GM23338 (cell line): ENCODE results near the gene CSF2RB. TPM values are rescaled to one million over a fixed set of nuclear protein-coding genes. Genes with fewer than 3 reads are reported as not detected.

Experiments
- ATAC-seq: fragments of 200-7000 bp; cut with Tn5 transposase; 3 replicates; pipeline ENCODE4 v1.9.1; 2020
- DNase-seq: peaks from one replicate; pipeline ENCODE4 v3.0.0-alpha.2; 2015; ENCODE audit warnings: low spot score
- H2AFZ ChIP-seq: fragments of 200-600 bp; sonication (generic); 2 replicates; pipeline ENCODE4 v1.8.0; 2016; ENCODE audit warnings: antibody characterized with exemption, mild to moderate bottlenecking, moderate library complexity
- H3F3A ChIP-seq: fragments of 200-600 bp; sonication (generic); replicated peaks from 2 replicates; pipeline ENCODE4 v1.8.0; 2017; ENCODE audit warnings: antibody characterized with exemption, mixed run types, low read depth
- H3K27ac ChIP-seq: fragments of 200-600 bp; sonication (generic); 2 replicates; pipeline ENCODE4 v1.6.1; 2016; ENCODE audit warnings: low read depth
- H3K27me3 ChIP-seq: fragments of 200-600 bp; sonication (generic); 2 replicates; pipeline ENCODE4 v1.8.0; 2016; ENCODE audit warnings: mild to moderate bottlenecking, mixed run types, moderate library complexity; ENCODE audit not compliant: insufficient read depth
- H3K36me3 ChIP-seq: fragments of 200-600 bp; sonication (generic); 2 replicates; pipeline ENCODE4 v1.8.0; 2016; ENCODE audit warnings: mild to moderate bottlenecking; ENCODE audit not compliant: insufficient read depth
- H3K4me1 ChIP-seq: fragments of 200-600 bp; sonication (generic); 2 replicates; pipeline ENCODE4 v1.8.0; 2016; ENCODE audit warnings: mild to moderate bottlenecking, moderate library complexity; ENCODE audit not compliant: insufficient read depth
- H3K4me2 ChIP-seq: fragments of 200-600 bp; sonication (generic); 2 replicates; pipeline ENCODE4 v1.7.1; 2017; ENCODE audit warnings: mixed run types
- H3K4me3 ChIP-seq: fragments of 200-600 bp; sonication (generic); 2 replicates; pipeline ENCODE4 v1.6.1; 2016; ENCODE audit warnings: mixed run types
- H3K79me2 ChIP-seq: fragments of 200-600 bp; sonication (generic); replicated peaks from 2 replicates; pipeline ENCODE4 v1.8.0; 2017; ENCODE audit warnings: mild to moderate bottlenecking; ENCODE audit not compliant: insufficient read depth
- H3K9me2 ChIP-seq: fragments of 200-600 bp; sonication (generic); 2 replicates; pipeline ENCODE4 v1.8.0; 2017; ENCODE audit not compliant: insufficient read depth
- H4K20me1 ChIP-seq: fragments of 200-600 bp; sonication (generic); replicated peaks from 2 replicates; pipeline ENCODE4 v1.8.0; 2017; ENCODE audit warnings: mild to moderate bottlenecking; ENCODE audit not compliant: insufficient read depth
- H3K27ac Mint-ChIP-seq: 2 replicates; pipeline ENCODE4 v1.8.0; 2020; ENCODE audit warnings: inconsistent platforms, mild to moderate bottlenecking, moderate library complexity, mixed read lengths
- H3K27me3 Mint-ChIP-seq: 3 replicates; pipeline ENCODE4 v1.8.0; 2022; ENCODE audit warnings: low read depth, mild to moderate bottlenecking, moderate library complexity, mixed read lengths, inconsistent platforms; ENCODE audit not compliant: insufficient read depth, poor library complexity
- H3K36me3 Mint-ChIP-seq: 3 replicates; pipeline ENCODE4 v1.8.0; 2021; ENCODE audit warnings: low read depth, mild to moderate bottlenecking, inconsistent platforms, moderate library complexity, mixed read lengths
- H3K4me1 Mint-ChIP-seq: 3 replicates; pipeline ENCODE4 v1.8.0; 2020; ENCODE audit warnings: mild to moderate bottlenecking, inconsistent platforms, mixed read lengths
- H3K4me3 Mint-ChIP-seq: 3 replicates; pipeline ENCODE4 v1.8.0; 2021; ENCODE audit warnings: moderate library complexity, mild to moderate bottlenecking, inconsistent platforms, mixed read lengths
- H3K9me3 Mint-ChIP-seq: 3 replicates; pipeline ENCODE4 v1.8.0; 2020; ENCODE audit warnings: moderate library complexity, mild to moderate bottlenecking, inconsistent platforms, mixed read lengths
- CREB1 ChIP-seq: fragments of 250-450 bp; sonication (Bioruptor Pico); IDR thresholded peaks from 2 replicates; pipeline ENCODE4 v1.5.0; 2020; ENCODE audit warnings: low read depth, mild to moderate bottlenecking, moderate library complexity
- CTCF ChIP-seq, 2 experiments: fragments of 200-600 bp in 1 of 2; sonication (generic) in 1 of 2; conservative IDR thresholded peaks; 2 replicates each; pipeline versions ENCODE4 v1.5.1 to v1.6.1; 2016 to 2017; ENCODE audit warnings: antibody characterized with exemption in 2 of 2, low read depth in 2 of 2, mild to moderate bottlenecking in 2 of 2, moderate library complexity in 1 of 2
- ETS1 ChIP-seq: IDR thresholded peaks from 2 replicates; pipeline ENCODE4 v1.6.1; 2016; ENCODE audit warnings: antibody characterized with exemption
- EZH2 ChIP-seq: fragments of 200-600 bp; sonication (generic); IDR thresholded peaks from one replicate; pipeline ENCODE4 v1.8.0; 2017; ENCODE audit warnings: antibody characterized with exemption, mild to moderate bottlenecking, low read depth; ENCODE audit not compliant: unreplicated experiment
- EZH2phosphoT487 ChIP-seq: fragments of 200-600 bp; sonication (generic); IDR thresholded peaks from one replicate; pipeline ENCODE4 v1.8.1; 2018; ENCODE audit warnings: antibody characterized with exemption; ENCODE audit not compliant: unreplicated experiment
- NANOG ChIP-seq: IDR thresholded peaks from 2 replicates; pipeline ENCODE4 v1.6.1; 2016; ENCODE audit warnings: antibody characterized with exemption, borderline replicate concordance
- POLR2AphosphoS5 ChIP-seq: IDR thresholded peaks from 2 replicates; pipeline ENCODE4 v1.6.1; 2016; ENCODE audit warnings: antibody characterized with exemption, low read depth
- STAT1 ChIP-seq: IDR thresholded peaks from one replicate; pipeline ENCODE4 v1.6.1; 2016; ENCODE audit warnings: antibody characterized with exemption; ENCODE audit not compliant: unreplicated experiment
- ZNF114 ChIP-seq: fragments of 250-450 bp; sonication (Bioruptor Pico); IDR thresholded peaks from 2 replicates; pipeline ENCODE4 v1.5.0; 2020; ENCODE audit warnings: mild to moderate bottlenecking, moderate library complexity
- ZNF462 ChIP-seq: fragments of 250-450 bp; sonication (Bioruptor Pico); IDR thresholded peaks from 2 replicates; pipeline ENCODE4 v1.5.0; 2020; ENCODE audit warnings: mild to moderate bottlenecking, moderate library complexity
- polyA plus RNA-seq: library from polyadenylated mRNA; unstranded; fragments of >200 nt; fragmentation: Nextera tagmentation; extraction: Ambion mirVana; gene quantifications from 2 replicates; pipeline ENCODE4 v1.2.1, GENCODE V29; 2016
- total RNA-seq: library from RNA; depleted of rRNA; stranded (reverse); fragments of >200 nt; shearing (Covaris generic); gene quantifications from 2 replicates; pipeline ENCODE4 v1.2.3, GENCODE V29; 2014

The CSF2RB gene
- total and polyA plus RNA-seq, 2 experiments from 2014 or later: not detected

- Mint-ChIP-seq H3K4me1 (peaks cover 2% of the 10 kb centered on the region; the same call in 1 of the 3 replicates), H3K9me3 (peaks cover 4% of the 10 kb centered on the region; the same call in 1 of the 3 replicates), H3K27ac (no peak overlapping the region), H3K36me3 (no peaks in the 10 kb centered on the region; the same call in 2 of the 3 replicates), H3K27me3 (peaks cover 16% of the 10 kb centered on the region), H3K4me3 (no peak overlapping the region)
- TF ChIP-seq NANOG: no peak
- no peak for TF ChIP-seq ZNF462 (CRISPR knock-in tag)
- no peak for TF ChIP-seq POLR2AphosphoS5
- no peak for TF ChIP-seq EZH2
- TF ChIP-seq CTCF (conservative IDR thresholded peaks at IDR 0.05; ENCODE audit: low read depth in 2 of 2): no peak
- no peak for TF ChIP-seq CREB1
- TF ChIP-seq ETS1: no peak
- no peak for TF ChIP-seq STAT1
- TF ChIP-seq ZNF114 (CRISPR knock-in tag): no peak
- no peak for TF ChIP-seq EZH2phosphoT487
- no peaks in the 10 kb centered on the region for H3F3A ChIP-seq
- no peak overlapping the region for H2AFZ ChIP-seq
- ATAC-seq (no peak), DNase-seq (no peak)
- no peaks in the 10 kb centered on the region for H3K36me3 ChIP-seq
- no peaks in the 10 kb centered on the region for H3K27me3 ChIP-seq
- no peak overlapping the region for H3K27ac ChIP-seq
- H3K4me2 ChIP-seq: no peak overlapping the region
- no peaks in the 10 kb centered on the region for H3K79me2 ChIP-seq
- no peaks in the 10 kb centered on the region for H3K4me1 ChIP-seq
- H4K20me1 ChIP-seq: no peaks in the 10 kb centered on the region
- H3K9me2 ChIP-seq: no peaks in the 10 kb centered on the region; the same call in 1 of the 2 replicates
- no peak overlapping the region for H3K4me3 ChIP-seq
Observed at GRCh38 chr22:36863979-36864378, 49.4 kb upstream of the CSF2RB start.
